Gastrocnemius medialis (tissue), 4 donors: ENCODE results near the gene SH3GL2. TPM values are rescaled to one million over a fixed set of nuclear protein-coding genes. Genes with fewer than 3 reads are reported as not detected.

Source experiments
- ATAC-seq, 2 donors: fragments of 150-250 bp; one replicate each; pipeline ENCODE4 v1.9.1; 2016
- DNase-seq, 2 donors: peaks; one replicate each; pipeline ENCODE4 v3.0.0-alpha.2; 2019
- H3K27ac ChIP-seq, 4 donors: fragments of 200-600 bp; sonication (generic); 1 replicate in 1 of 4; 2 replicates in 3 of 4; pipeline ENCODE4 v1.5.1; 2016 to 2018; ENCODE audit warnings: mild to moderate bottlenecking in 2 of 4, moderate library complexity in 1 of 4
- H3K27me3 ChIP-seq, 3 donors: fragments of 200-600 bp; sonication (generic) in 2 of 3; 1 replicate in 1 of 3; 2 replicates in 2 of 3; pipeline versions ENCODE4 v1.5.1 to v1.6.0; 2016 to 2019; ENCODE audit warnings: mild to moderate bottlenecking in 1 of 3, moderate library complexity in 1 of 3
- H3K36me3 ChIP-seq, 2 donors: fragments of 200-600 bp; sonication (generic) in 1 of 2; one replicate each; pipeline ENCODE4 v1.5.1; 2017 to 2018
- H3K4me1 ChIP-seq, 2 donors: fragments of 200-600 bp; sonication (generic) in 1 of 2; one replicate each; pipeline ENCODE4 v1.5.1; 2016 to 2017; ENCODE audit warnings: mild to moderate bottlenecking in 2 of 2
- H3K4me3 ChIP-seq, 4 donors: fragments of 200-600 bp; sonication (generic) in 3 of 4; 1 replicate in 1 of 4; 2 replicates in 3 of 4; pipeline ENCODE4 v1.5.1; 2016 to 2019; ENCODE audit warnings: mild to moderate bottlenecking in 2 of 4
- H3K9me3 ChIP-seq, 3 donors: fragments of 200-600 bp; sonication (generic) in 2 of 3; 1 replicate in 1 of 3; 2 replicates in 2 of 3; pipeline ENCODE4 v1.5.1; 2016 to 2019
- POLR2A ChIP-seq, 2 donors: fragments of 450-650 bp; IDR thresholded peaks; one replicate each; pipeline ENCODE4 v1.6.1; 2017; ENCODE audit warnings: antibody characterized with exemption in 2 of 2, mild to moderate bottlenecking in 2 of 2, moderate library complexity in 2 of 2
- in situ Hi-C, 4 donors: fragments of 200-750 bp; cut with MboI; loops; one replicate each; pipeline versions ENCODE4 v1.15.0 to v1.8.0; 2017; ENCODE audit warnings: low sequenced_read_pairs in 4 of 4
- intact Hi-C: fragments of 100-400 bp; cut with DNase I; formaldehyde crosslinking; loops from one replicate; pipeline ENCODE4 v1.15.1; 2023; ENCODE audit warnings: low total_unique reads
- total RNA-seq, 4 donors: library from RNA; depleted of rRNA; stranded (reverse); fragments of >200 nt; gene quantifications; one replicate each; pipeline versions ENCODE4 v1.1.0 to v1.2.3, GENCODE V29; 2016
- TF ChIP-seq, protein P1 (sequence below), 5 experiments: fragments of 450-650 bp in 3 of 5; fragments of 200-600 bp in 2 of 5; sonication (generic) in 2 of 5; IDR thresholded peaks in 4 of 5; conservative IDR thresholded peaks in 1 of 5; 1 replicate in 4 of 5; 2 replicates in 1 of 5; pipeline ENCODE4 v1.5.1; 2016 to 2019; ENCODE audit warnings: antibody characterized with exemption in 5 of 5, mild to moderate bottlenecking in 3 of 5, moderate library complexity in 3 of 5

Gene SH3GL2
- total RNA-seq, 4 donors from 2014 or later, result not detected

DNA sequence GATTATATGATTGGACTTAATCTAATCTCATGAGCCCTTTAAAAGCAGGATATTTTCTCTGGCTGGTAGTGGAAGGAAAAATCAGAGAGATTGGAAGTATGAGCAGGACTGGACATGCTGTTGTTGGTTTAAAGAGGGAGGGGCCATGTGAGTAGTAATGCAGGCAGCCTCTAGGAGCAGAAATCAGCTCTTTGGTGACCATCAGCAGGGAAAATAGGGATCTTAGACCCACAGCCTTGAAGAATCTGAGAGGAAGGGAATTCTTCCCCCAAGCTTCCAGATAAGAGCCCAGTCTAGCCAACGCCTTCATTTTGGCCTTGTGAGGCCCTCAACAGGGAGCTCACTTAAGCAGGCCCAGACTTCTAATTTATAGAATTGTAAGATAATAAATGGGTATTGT lies 9.5 kb downstream of the SH3GL2 start:
- H3K27ac ChIP-seq, result no peak overlapping the region
- TF ChIP-seq, protein P1, sequence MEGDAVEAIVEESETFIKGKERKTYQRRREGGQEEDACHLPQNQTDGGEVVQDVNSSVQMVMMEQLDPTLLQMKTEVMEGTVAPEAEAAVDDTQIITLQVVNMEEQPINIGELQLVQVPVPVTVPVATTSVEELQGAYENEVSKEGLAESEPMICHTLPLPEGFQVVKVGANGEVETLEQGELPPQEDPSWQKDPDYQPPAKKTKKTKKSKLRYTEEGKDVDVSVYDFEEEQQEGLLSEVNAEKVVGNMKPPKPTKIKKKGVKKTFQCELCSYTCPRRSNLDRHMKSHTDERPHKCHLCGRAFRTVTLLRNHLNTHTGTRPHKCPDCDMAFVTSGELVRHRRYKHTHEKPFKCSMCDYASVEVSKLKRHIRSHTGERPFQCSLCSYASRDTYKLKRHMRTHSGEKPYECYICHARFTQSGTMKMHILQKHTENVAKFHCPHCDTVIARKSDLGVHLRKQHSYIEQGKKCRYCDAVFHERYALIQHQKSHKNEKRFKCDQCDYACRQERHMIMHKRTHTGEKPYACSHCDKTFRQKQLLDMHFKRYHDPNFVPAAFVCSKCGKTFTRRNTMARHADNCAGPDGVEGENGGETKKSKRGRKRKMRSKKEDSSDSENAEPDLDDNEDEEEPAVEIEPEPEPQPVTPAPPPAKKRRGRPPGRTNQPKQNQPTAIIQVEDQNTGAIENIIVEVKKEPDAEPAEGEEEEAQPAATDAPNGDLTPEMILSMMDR (IDR thresholded peaks at IDR 0.05 in 4 of 5, conservative IDR thresholded peaks at IDR 0.05 in 1 of 5), result no peak
- TF ChIP-seq POLR2A (IDR thresholded peaks at IDR 0.05), result no peak
- in situ Hi-C loops, result no loop called here
- no peak overlapping the region for H3K4me3 ChIP-seq
- H3K9me3 ChIP-seq, result no peaks in the 10 kb centered on the region
- intact Hi-C loops, result no loop called here
- no peaks in the 10 kb centered on the region for H3K36me3 ChIP-seq
- H3K27me3 ChIP-seq, result no peaks in the 10 kb centered on the region
- H3K4me1 ChIP-seq, result no peaks in the 10 kb centered on the region
- DNase-seq (no peak), ATAC-seq (no peak)

DNA sequence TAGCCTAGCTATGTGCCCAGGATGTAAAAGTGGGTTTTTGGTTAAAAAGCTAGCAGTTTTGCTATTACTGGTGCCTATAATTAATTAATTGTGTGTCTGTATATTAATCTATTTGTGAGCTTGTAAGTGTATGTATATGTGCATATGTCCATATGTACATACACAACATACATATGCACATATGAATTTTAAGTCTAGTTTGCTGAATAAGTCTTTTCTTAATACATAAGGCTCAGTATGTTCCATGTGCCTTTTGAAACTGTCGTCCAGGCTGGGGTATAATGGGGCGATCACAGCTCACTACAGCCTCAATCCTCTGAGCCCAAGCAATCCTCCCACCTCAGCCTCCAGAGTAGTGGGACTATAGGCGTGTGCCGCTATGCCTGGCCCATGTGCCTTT lies 10.1 kb downstream of the SH3GL2 start:
- no peak overlapping the region for H3K27ac ChIP-seq
- ATAC-seq (no peak), DNase-seq (no peak)
- no peaks in the 10 kb centered on the region for H3K4me1 ChIP-seq
- H3K4me3 ChIP-seq, result no peak overlapping the region
- no peaks in the 10 kb centered on the region for H3K9me3 ChIP-seq
- H3K36me3 ChIP-seq, result no peaks in the 10 kb centered on the region
- intact Hi-C loops, result no loop called here
- H3K27me3 ChIP-seq, result no peaks in the 10 kb centered on the region
- in situ Hi-C loops, result no loop called here
- TF ChIP-seq, protein P1 (IDR thresholded peaks at IDR 0.05 in 4 of 5, conservative IDR thresholded peaks at IDR 0.05 in 1 of 5), result no peak
- TF ChIP-seq POLR2A (IDR thresholded peaks at IDR 0.05), result no peak

DNA sequence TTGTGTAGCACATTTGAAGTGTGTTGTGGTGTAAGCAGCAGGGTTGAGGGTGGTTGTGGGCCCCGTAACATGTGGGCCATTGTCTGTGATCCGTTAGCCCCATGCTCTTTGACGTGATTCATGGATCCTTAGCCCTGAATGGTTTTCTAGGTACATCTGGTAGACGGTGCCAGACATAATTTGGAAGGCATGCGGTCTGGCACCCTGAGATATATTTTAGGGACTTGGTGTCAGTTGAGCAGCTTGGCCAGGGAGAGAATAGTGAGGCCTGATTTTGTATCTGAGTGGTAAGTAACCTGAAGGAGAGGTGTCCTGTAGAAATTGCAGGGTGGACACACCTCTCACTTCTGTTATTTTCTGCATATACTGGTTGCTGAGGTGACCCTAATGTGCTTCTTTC lies 10.9 kb downstream of the SH3GL2 start:
- Histone ChIP-seq H3K4me1 (no peaks in the 10 kb centered on the region), H3K9me3 (no peaks in the 10 kb centered on the region), H3K27me3 (no peaks in the 10 kb centered on the region), H3K36me3 (no peaks in the 10 kb centered on the region), H3K27ac (no peak overlapping the region), H3K4me3 (no peak overlapping the region)
- intact Hi-C loops (no loop called here), in situ Hi-C loops (no loop called here)
- no peak for DNase-seq
- ATAC-seq, result no peak
- TF ChIP-seq POLR2A (IDR thresholded peaks at IDR 0.05), result no peak
- TF ChIP-seq, protein P1 (IDR thresholded peaks at IDR 0.05 in 4 of 5, conservative IDR thresholded peaks at IDR 0.05 in 1 of 5), result no peak

DNA sequence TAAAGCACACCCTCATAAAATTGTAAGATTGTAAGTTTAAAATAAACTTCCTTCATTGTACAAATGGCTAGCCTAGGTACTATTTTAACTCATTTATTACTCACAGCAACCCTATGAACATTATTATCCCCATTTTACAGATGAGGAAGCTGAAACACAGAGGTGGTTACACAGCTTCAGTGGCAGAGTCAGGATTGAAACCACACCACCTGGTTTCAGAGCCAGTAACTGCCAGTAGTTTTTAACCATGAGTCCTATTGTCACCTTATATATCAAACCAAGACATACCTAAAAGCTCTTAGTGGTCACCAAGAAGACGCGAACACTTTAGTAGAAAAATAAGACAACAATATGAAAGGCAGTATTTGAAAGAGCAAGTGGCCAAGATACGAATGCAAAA lies 16.1 kb downstream of the SH3GL2 start:
- H3K27ac ChIP-seq, result no peak overlapping the region
- in situ Hi-C loops (no loop called here), intact Hi-C loops (no loop called here)
- H3K4me3 ChIP-seq, result no peak overlapping the region
- no peaks in the 10 kb centered on the region for H3K27me3 ChIP-seq
- TF ChIP-seq, protein P1 (IDR thresholded peaks at IDR 0.05 in 4 of 5, conservative IDR thresholded peaks at IDR 0.05 in 1 of 5), result no peak
- TF ChIP-seq POLR2A (IDR thresholded peaks at IDR 0.05), result no peak
- DNase-seq, result no peak
- no peak for ATAC-seq
- no peaks in the 10 kb centered on the region for H3K36me3 ChIP-seq
- H3K4me1 ChIP-seq, result no peaks in the 10 kb centered on the region
- H3K9me3 ChIP-seq, result no peaks in the 10 kb centered on the region

DNA sequence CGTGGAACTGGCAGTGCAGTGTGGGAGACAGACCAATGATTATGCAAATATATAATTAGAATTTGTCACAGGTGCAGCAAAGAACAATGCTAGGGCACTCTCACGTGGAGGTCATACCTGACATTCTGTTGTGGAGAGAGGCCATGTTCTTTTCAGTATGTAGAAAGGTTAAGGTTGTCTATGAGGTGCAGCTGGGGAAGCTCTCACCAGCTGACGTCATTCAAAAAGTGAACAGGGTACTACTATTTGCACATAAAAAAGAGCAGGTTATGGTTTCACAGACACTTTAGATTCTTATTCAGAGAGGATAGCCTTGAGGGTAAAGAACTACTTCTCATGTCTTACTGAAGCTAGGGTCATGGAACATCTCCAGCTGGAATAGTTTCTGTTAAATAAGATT lies 19.1 kb downstream of the SH3GL2 start:
- in situ Hi-C loops, result no loop called here

More for the DNA sequence above, 19.1 kb downstream of the SH3GL2 start:
- DNase-seq (no peak), ATAC-seq (no peak)
- Histone ChIP-seq H3K4me1 (no peaks in the 10 kb centered on the region), H3K36me3 (no peaks in the 10 kb centered on the region), H3K27ac (no peak overlapping the region), H3K4me3 (no peak overlapping the region), H3K9me3 (no peaks in the 10 kb centered on the region), H3K27me3 (no peaks in the 10 kb centered on the region)
- TF ChIP-seq, protein P1 (IDR thresholded peaks at IDR 0.05 in 4 of 5, conservative IDR thresholded peaks at IDR 0.05 in 1 of 5), result no peak
- TF ChIP-seq POLR2A (IDR thresholded peaks at IDR 0.05), result no peak
- intact Hi-C loops, result no loop called here
